Natural killer cell (primary cell): ENCODE results near the gene KLC3. TPM values are rescaled to one million over a fixed set of nuclear protein-coding genes. Genes with fewer than 3 reads are reported as not detected.

ENCODE experiments used
- ATAC-seq, 3 donors: fragments of 150-1000 bp in 2 of 3; fragments of 200-7000 bp in 1 of 3; cut with Tn5 transposase; 1 replicate in 1 of 3; 2 replicates in 2 of 3; pipeline ENCODE4 v1.10.0; 2021; ENCODE audit warnings: mild to moderate bottlenecking in 2 of 3, moderate library complexity in 2 of 3
- DNase-seq, 2 donors: peaks; one replicate each; pipeline versions ENCODE4 v3.0.0 to v3.0.0-alpha.2; 2013 to 2021; ENCODE audit warnings: mixed read lengths in 1 of 2
- H3K27ac ChIP-seq: one replicate; pipeline ENCODE4 v1.5.1; 2013; ENCODE audit warnings: mild to moderate bottlenecking, low read length
- H3K27me3 ChIP-seq: one replicate; pipeline ENCODE4 v1.6.1; 2013; ENCODE audit warnings: low read length; ENCODE audit not compliant: control insufficient read depth, insufficient read depth
- H3K36me3 ChIP-seq: one replicate; pipeline ENCODE4 v1.6.1; 2013; ENCODE audit warnings: low read length; ENCODE audit not compliant: control insufficient read depth, insufficient read depth
- H3K4me1 ChIP-seq: one replicate; pipeline ENCODE4 v1.6.1; 2013; ENCODE audit warnings: low read length; ENCODE audit not compliant: control insufficient read depth, insufficient read depth
- H3K4me3 ChIP-seq: one replicate; pipeline ENCODE4 v1.5.1; 2013; ENCODE audit warnings: low read length
- H3K9me3 ChIP-seq: one replicate; pipeline ENCODE4 v1.6.1; 2013; ENCODE audit warnings: low read length; ENCODE audit not compliant: control insufficient read depth, insufficient read depth
- H3K27ac Mint-ChIP-seq, 2 donors: one replicate each; pipeline ENCODE4 v1.8.0; 2022; ENCODE audit warnings: mild to moderate bottlenecking in 2 of 2, mixed read lengths in 2 of 2, moderate library complexity in 1 of 2
- H3K27me3 Mint-ChIP-seq, 2 donors: one replicate each; pipeline ENCODE4 v1.8.0; 2022; ENCODE audit warnings: low read depth in 2 of 2, mixed read lengths in 2 of 2
- H3K36me3 Mint-ChIP-seq: one replicate; pipeline ENCODE4 v1.8.0; 2022; ENCODE audit warnings: mixed read lengths
- H3K4me1 Mint-ChIP-seq, 2 donors: one replicate each; pipeline ENCODE4 v1.8.0; 2022; ENCODE audit warnings: mixed read lengths in 2 of 2
- H3K4me3 Mint-ChIP-seq: one replicate; pipeline ENCODE4 v1.8.0; 2022; ENCODE audit warnings: mild to moderate bottlenecking, moderate library complexity, mixed read lengths
- H3K9me3 Mint-ChIP-seq, 2 donors: one replicate each; pipeline ENCODE4 v1.8.0; 2022; ENCODE audit warnings: mixed read lengths in 2 of 2
- WGBS: methylation state at CpG from one replicate; pipeline ENCODE4 v1.1.7; 2013; ENCODE audit warnings: missing lambda C conversion rate; ENCODE audit not compliant: insufficient coverage; 5-methylcytosine and 5-hydroxymethylcytosine counted together
- intact Hi-C: fragments of 100-400 bp; cut with micrococcal nuclease; formaldehyde crosslinking; loops from one replicate; pipeline ENCODE4 v1.14.2; 2022
- total RNA-seq, 4 donors: library from RNA; stranded (reverse); fragments of 120-200 nt in 1 of 4; gene quantifications; one replicate each; pipeline versions ENCODE4 v1.2.3 to v1.2.4, GENCODE V29; 2013 to 2022
- TF ChIP-seq, protein P1 (sequence below): fragments of 200-600 bp; IDR thresholded peaks from one replicate; pipeline ENCODE4 v1.8.0; 2022; ENCODE audit warnings: antibody characterized with exemption

KLC3 gene
- total RNA-seq, 3 donors from 2014 or later (not counting 1 experiment from before 2014, with no cell fraction given), result not detected

DNA sequence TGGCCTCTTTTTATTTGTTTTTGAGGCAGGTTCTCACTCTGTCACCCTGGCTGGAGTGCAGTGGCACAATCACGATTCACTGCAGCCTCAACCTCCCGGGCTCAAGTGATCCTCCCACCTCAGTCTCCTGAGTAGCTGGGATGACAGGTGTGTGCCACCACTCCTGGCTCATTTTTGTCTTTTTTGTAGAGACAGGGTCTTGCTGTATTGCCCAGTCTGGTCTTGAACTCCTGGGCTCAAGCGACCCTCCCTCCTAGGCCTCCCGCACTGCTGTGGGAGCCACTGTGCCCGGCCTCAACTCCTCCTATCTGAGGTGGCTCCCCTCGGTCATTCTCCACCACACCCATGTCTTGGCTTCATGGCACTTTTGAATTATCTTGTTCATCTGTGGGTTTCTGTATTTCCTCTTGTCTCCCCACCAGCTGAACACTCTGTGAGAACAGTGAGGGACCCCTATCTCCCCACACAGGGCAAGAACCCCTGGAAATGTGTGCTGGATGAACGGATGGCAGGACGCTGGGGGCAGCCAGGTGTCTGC is 25.8 kb upstream of the KLC3 start:
- H3K4me3 ChIP-seq, result no peak overlapping the region
- 72% methylated on average over 8 of the region's 8 CpGs for WGBS
- peaks cover 3% of the 10 kb centered on the region for H3K27me3 ChIP-seq
- Mint-ChIP-seq H3K27ac (no peak overlapping the region), H3K9me3 (no peaks in the 10 kb centered on the region), H3K4me1 (peaks cover 0 to 13% of the 10 kb centered on the region in 2 donors), H3K4me3 (no peak overlapping the region), H3K27me3 (peaks cover 15 to 18% of the 10 kb centered on the region in 2 donors), H3K36me3 (no peaks in the 10 kb centered on the region)
- no peak for DNase-seq
- ATAC-seq, result no peak
- TF ChIP-seq, protein P1, sequence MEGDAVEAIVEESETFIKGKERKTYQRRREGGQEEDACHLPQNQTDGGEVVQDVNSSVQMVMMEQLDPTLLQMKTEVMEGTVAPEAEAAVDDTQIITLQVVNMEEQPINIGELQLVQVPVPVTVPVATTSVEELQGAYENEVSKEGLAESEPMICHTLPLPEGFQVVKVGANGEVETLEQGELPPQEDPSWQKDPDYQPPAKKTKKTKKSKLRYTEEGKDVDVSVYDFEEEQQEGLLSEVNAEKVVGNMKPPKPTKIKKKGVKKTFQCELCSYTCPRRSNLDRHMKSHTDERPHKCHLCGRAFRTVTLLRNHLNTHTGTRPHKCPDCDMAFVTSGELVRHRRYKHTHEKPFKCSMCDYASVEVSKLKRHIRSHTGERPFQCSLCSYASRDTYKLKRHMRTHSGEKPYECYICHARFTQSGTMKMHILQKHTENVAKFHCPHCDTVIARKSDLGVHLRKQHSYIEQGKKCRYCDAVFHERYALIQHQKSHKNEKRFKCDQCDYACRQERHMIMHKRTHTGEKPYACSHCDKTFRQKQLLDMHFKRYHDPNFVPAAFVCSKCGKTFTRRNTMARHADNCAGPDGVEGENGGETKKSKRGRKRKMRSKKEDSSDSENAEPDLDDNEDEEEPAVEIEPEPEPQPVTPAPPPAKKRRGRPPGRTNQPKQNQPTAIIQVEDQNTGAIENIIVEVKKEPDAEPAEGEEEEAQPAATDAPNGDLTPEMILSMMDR, result no peak
- no peaks in the 10 kb centered on the region for H3K4me1 ChIP-seq
- H3K9me3 ChIP-seq, result no peaks in the 10 kb centered on the region
- no peak overlapping the region for H3K27ac ChIP-seq
- no peaks in the 10 kb centered on the region for H3K36me3 ChIP-seq
- intact Hi-C loops, result no loop called here

DNA sequence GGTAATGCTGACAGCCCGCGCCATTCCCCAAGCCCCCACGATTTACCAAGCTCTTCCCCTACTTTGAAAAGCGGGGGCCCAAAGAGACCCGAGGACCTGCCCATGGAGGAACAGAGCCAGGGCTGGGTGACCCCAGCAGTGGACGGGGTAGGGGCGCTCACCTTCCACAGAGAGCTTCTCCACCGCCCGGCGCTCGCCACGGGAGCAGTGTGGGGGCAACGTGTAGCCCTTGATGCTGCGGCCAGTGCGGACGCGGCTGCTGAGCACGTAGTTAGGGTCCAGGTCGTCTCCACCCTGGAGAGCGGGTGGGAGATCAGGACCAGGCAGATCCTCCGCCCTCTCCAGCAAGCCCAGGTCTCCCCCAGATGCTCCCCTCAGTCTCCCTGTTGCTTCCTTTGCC is 25.2 kb upstream of the KLC3 start:
- DNase-seq (no peak), ATAC-seq (no peak)
- Histone ChIP-seq H3K4me1 (no peaks in the 10 kb centered on the region), H3K4me3 (no peak overlapping the region), H3K27ac (no peak overlapping the region), H3K36me3 (no peaks in the 10 kb centered on the region), H3K27me3 (peaks cover 3% of the 10 kb centered on the region), H3K9me3 (no peaks in the 10 kb centered on the region)
- peaks cover 0 to 13% of the 10 kb centered on the region in 2 donors for H3K4me1 Mint-ChIP-seq
- intact Hi-C loops, result no loop called here
- no peaks in the 10 kb centered on the region for H3K9me3 Mint-ChIP-seq
- H3K36me3 Mint-ChIP-seq, result no peaks in the 10 kb centered on the region
- WGBS, result 63% methylated on average over 21 of the region's 21 CpGs
- H3K27me3 Mint-ChIP-seq, result peaks cover 15 to 18% of the 10 kb centered on the region in 2 donors
- TF ChIP-seq, protein P1, result no peak
- H3K27ac Mint-ChIP-seq, result no peak overlapping the region
- H3K4me3 Mint-ChIP-seq, result no peak overlapping the region

DNA sequence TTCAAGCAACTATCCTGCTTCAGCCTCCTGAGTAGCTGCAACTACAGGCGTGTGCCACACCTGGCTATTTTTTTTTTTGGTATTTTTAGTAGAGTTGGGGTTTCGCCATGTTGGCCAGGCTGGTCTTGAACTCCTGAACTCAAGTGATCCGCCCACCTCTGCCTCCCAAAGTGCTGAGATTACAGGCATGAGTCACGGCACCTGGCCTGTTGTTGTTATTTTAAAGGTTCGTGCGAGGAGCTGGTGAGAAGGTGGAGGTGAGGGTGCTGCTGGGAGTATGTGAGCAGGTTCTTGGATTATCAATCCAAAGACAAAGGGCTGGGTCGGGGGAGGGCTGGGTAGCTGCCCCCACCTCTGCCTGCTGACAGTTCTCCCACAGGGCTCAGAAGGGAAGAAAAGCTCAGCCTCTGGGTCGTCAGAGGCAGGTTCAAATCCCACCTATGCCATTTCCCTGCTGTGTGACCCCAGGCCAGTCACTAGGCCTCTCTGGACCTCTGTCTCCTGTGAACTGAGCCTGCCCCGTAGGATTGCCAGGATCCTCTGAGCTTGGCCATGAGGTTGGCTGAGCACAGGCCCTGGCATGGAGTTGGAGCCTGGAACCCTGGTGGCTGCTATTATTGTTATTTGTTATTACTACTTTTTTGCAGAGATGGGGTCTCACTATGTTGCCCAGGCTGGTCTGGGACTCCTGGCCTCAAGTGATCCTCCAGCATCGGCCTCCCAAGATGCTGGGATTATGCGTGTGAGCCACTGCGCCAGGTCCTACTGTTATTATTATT is 19.4 kb upstream of the KLC3 start:
- TF ChIP-seq, protein P1, result no peak

More for the DNA sequence above, 19.4 kb upstream of the KLC3 start:
- intact Hi-C loops, result no loop called here
- no peak for ATAC-seq
- 90% methylated on average over 12 of the region's 12 CpGs for WGBS
- Mint-ChIP-seq H3K4me3 (no peak overlapping the region), H3K27me3 (peaks cover 16 to 38% of the 10 kb centered on the region in 2 donors), H3K9me3 (no peaks in the 10 kb centered on the region), H3K4me1 (peaks cover 0 to under 1% of the 10 kb centered on the region in 2 donors), H3K36me3 (no peaks in the 10 kb centered on the region), H3K27ac (no peak overlapping the region)
- no peaks in the 10 kb centered on the region for H3K4me1 ChIP-seq
- H3K4me3 ChIP-seq, result no peak overlapping the region
- no peak overlapping the region for H3K27ac ChIP-seq
- DNase-seq, result no peak
- H3K36me3 ChIP-seq, result no peaks in the 10 kb centered on the region
- H3K27me3 ChIP-seq, result peaks cover 14% of the 10 kb centered on the region
- no peaks in the 10 kb centered on the region for H3K9me3 ChIP-seq
